Fibroblast of skin of back (primary cell): ENCODE results near the gene CAMK1G. TPM values are rescaled to one million over a fixed set of nuclear protein-coding genes. Genes with fewer than 3 reads are reported as not detected.

Source experiments
- DNase-seq: peaks from one replicate; pipeline ENCODE4 v3.0.0-alpha.2; 2013
- polyA plus RNA-seq, 2 experiments: library from polyadenylated mRNA; unstranded; fragments of 120-200 nt; gene quantifications; one replicate each; pipeline ENCODE4 v1.2.1, GENCODE V29; 2013; ENCODE audit not compliant: insufficient read length in 2 of 2

The CAMK1G gene
- 0.22 TPM for polyA plus RNA-seq (2013, experiment 1 of 2; ENCODE audit: insufficient read length)
- 0.30 TPM for polyA plus RNA-seq (2013, experiment 2 of 2; ENCODE audit: insufficient read length)

DNA sequence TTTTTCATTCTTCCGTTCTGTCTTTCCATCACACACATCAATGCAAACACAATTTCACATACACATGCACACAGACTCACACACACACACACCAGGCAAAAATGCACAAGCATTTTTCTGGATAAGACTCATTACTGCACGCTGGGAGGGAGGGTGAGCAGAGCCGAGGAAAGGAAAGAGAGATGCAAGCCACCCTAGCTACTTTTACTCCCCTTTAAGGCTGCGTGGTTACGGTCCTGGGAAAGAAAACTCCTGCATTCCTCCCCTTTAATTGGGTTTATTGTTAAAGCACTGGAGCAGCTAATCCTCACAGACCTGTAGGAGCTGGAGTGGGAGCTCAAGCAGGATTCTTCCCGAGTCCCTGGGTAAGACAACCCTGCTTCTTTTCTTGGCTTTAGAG lies at the start of gene CAMK1G:
CAMK1G (plus strand) TSS at position 307 of the 400 bp plus-strand sequence. CDS start 11,270 bp downstream, outside the sequence.
- DNase-seq, result peak; percentile 82

DNA sequence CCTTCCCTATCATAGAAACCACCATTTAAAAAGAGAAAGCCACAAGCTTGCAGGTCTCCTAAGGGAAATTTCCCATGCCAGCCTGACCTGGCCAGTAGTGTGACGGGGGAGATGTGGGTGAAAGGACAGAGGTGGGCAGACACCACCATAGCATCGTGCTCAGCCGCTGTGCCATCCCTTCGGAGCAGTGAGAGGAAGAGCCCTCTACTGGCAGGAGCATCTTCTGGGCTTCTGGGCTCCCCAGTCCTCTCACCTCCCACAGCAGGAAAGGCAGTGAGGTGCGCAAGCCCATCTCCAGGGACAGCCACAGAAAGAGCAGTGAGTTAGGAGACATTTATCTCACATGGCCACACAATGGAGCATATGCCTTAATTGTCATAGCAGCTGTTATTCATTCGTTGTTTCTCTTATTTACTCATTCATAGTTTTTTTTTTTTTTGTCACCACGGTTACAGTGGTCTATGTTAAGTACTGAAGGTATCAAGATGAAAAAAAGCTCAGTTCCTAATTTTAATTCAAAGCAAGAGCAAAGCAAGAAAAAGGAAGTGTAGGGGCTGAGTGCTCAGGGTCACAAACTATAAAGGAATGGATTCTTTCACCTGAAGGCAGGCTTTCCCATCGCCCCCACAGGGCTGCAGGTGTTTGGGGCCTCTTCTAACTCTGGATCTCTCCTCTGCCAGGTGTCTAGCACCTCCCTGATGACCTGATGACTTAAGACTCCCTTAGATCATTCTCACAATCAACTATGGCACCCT lies 48.8 kb upstream of the CAMK1G start:
- DNase-seq, result no peak

DNA sequence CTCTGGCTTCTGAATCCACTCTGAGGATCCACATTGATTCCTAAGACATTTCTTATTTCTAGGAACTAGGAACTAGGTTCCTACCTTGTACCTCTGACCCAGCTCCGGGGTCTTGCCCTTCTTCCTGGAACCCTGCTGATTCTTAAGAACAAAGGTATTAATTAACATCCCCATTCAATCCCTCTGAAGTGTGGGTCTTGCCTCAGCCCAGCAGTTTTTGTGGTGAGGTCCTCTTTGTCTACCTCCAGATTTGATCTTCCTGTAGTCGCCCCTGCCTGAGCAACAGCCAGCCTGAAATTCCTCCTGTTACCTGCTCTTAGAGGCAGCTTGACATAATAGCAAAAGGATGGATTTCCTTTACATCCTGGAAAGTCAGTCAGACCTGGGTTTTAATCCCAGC lies 46.7 kb upstream of the CAMK1G start:
- DNase-seq, result no peak

DNA sequence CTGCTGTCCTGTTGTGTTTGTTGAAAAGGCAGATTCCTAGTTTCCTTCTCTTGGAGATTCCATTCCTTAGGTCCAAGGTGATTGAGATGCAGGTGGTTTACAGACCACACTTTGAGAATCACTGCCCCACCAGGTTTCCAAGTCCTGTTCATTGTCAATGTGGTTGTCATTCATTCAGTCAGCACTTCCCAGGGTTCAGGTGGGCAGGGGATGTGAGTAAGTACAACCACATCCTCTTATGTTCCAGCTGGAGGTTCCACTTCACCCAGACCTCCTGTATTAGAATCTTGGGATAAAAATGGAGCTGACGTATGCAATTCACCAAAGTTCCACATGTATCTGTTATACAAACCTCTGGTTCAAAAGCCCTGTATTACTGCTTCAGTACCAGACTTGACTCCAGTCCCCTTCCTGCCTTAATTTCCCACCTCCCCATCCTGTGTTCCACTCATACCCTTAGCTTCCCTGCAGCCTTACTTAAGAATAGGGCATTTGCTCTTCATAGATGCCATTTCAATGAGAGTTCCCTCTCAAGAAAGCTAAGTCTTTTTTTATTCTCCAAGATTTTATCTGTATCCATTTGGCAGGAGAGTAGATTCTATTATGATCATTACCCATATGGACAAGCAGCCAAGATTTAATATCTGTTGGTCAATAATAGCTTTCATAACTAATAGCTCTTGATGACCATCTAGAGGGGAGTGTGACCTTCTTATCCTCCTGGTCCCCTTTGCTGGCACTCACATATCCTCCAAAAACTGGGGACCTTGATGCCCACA lies 46.0 kb upstream of the CAMK1G start:
- DNase-seq, result no peak

DNA sequence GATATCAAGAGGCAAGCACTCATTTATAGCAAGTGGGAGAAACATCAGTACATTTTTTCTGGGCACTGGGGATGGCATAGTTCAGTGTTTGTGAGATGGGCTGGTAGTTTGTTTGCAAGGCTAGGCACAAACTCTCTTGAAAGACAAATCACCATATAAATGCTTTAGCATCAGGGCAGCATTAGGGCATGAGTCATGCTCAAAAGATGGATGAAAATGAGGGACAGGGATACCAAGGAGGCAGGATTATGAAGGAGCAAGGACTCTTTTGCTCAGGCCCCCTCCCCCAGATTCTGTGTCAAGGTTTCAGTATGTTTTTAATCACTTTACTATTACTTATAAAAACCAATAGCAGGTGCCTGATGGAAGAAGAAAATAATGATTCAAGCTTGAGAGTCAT lies 43.9 kb upstream of the CAMK1G start:
- DNase-seq, result no peak

DNA sequence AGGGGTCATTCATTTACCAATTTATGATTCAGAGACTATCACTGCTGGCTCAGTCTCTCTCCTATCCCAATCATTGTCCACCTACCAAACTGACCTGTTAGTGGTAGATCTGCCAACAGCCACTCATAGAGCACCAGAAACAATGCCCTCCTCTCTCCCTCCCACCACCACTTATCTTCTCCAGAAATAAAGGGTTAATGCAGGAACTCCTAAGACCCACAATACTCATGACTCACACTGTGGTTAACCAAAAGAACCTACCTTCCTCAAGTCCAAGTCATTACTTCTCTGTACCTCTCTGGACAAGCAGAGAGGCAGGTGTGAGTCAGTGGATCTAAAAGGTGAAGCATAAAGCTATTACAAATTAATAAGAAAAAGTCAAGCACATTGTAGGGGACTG lies 40.9 kb upstream of the CAMK1G start:
- DNase-seq, result no peak

DNA sequence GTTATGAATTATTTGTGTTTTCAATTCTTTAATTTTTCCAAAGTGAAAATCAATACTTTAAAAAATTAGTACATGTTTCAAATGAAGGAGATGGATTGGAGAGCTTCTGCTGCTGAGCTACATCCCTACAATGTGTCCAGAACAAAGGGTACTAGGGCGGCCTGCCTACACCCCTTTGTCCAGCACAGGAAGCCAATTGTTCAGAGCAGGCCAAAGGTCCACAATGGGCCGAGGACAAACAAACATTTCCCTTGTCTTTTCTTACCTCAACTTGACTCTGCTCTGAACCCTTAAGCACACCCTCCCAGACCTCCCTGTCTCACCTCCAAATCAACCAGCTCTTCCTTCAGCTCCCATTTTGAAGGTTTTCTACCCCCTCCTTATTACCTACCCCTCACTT lies 39.4 kb upstream of the CAMK1G start:
- DNase-seq, result no peak

DNA sequence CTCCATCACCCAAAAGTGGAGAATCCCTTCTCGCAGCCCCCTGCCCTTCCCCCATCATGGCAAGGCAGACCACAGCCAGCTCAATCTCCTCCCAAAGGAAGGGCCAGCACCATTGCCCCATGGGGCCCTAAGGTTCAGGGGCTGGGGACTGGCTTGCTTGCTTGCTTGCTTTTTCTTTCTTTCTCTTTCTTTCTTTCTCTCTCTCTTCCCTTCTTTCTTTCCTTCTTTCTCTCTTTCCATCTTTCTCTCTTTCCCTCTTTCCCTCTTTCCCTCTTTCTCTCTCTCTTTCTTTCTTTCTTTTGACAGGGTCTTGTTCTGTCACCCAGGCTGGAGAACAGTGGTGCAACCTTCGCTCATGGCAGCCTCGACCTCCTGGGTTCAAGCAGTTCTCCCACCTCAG lies 38.1 kb upstream of the CAMK1G start:
- DNase-seq, result no peak

DNA sequence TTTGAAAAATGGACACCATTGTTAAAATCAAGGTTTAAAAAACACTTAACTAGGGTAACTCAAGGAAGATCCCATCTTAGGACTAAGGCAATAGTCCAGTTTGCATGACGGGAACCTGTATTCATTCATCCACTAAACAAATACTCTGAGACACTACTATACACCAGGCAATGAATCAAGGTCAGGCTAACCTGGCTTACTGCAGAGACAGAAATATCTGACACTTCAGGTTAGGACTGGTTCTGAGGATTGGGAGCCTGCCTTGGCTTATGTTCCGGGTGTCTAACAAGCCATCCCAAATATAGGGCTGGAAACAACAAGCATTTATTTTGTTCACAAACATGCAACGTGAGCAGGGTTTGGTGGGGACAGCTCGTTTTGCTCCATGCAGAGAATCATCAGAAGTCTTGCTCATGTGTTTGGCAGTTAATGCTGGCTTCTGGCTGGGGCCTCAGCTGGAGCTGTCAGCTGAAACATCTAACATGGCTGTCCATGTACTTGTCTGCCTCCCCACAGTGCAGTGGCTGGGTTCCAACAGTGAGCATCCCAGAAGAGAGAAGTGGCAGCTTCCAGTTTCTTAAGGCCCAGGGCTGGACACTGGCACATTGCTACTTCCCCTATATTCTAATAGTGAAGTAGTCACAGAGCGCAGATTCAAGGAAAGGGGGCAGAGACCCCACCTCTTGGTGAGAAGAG lies 37.0 kb upstream of the CAMK1G start:
- no peak for DNase-seq

DNA sequence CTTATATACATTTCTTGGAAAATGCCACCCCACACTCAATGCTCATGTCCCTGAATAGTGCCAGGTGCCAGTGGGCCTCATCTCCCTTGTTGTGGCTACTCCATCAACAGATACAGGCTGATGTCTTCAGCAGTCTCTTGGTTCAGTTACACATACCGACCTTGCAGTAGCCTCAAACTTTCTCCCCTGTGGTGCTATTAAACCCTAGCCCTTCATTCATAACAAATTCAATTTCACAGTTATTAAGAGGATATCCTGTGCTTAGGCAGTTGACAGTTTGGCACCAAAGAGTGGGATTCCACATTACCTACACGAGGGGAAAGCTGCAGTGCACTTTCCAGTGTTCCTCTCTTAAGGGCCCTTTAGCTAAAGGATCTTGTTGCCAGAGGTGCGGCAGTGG lies 35.9 kb upstream of the CAMK1G start:
- no peak for DNase-seq

DNA sequence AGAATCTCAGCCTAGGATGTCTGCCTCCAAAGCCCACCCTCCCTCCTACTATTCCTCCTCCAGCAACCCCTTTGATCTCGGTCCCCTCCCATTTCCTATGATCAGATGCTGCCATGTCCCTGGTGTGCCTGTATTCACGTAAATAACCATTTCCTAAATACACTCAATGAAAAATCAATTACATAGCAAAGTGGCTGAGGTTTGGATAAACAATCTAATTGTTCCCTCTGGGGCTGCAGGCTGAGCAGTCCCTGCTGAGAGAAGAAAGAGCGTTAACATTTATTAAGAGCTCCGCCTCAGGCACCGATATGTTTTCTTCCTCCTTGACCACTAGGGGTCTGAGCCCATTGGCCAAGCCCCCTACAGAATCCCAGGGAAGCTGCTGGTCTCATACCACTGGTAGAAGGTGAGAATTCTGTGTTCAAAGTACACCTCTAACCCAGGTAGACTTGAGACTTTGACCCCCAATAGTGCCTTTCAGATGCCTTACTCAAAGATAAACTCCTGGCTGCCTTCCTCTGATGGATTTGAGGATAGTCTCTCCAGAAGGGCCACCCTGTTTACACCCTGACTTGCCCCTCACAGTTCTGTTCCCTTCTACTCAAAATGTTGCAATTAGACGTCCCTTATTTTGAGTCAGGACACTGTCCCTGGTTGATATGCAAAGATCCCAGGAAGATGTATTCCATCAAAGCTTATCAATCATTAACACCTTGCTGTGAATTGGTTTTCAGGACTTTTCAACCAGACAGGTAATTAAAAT lies 33.9 kb upstream of the CAMK1G start:
- DNase-seq, result no peak

DNA sequence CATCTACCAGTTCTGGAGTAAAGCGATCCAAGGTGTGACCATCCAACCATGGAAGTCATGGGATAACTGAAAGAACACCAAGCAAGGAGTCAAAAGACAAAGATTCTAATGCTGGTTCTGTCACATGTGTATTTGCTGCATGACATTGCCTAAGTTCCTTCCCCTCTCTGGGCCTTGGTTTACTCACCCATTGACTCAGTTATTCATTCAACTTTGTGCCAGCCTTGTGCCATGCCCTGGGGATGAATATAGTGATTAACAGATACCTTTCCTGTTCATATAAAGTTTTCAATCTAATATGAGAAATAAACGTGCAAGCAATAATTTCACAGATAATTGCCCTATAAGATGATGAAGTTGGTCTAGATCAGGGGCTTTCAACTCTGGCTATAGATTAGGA lies 33.0 kb upstream of the CAMK1G start:
- DNase-seq, result no peak

DNA sequence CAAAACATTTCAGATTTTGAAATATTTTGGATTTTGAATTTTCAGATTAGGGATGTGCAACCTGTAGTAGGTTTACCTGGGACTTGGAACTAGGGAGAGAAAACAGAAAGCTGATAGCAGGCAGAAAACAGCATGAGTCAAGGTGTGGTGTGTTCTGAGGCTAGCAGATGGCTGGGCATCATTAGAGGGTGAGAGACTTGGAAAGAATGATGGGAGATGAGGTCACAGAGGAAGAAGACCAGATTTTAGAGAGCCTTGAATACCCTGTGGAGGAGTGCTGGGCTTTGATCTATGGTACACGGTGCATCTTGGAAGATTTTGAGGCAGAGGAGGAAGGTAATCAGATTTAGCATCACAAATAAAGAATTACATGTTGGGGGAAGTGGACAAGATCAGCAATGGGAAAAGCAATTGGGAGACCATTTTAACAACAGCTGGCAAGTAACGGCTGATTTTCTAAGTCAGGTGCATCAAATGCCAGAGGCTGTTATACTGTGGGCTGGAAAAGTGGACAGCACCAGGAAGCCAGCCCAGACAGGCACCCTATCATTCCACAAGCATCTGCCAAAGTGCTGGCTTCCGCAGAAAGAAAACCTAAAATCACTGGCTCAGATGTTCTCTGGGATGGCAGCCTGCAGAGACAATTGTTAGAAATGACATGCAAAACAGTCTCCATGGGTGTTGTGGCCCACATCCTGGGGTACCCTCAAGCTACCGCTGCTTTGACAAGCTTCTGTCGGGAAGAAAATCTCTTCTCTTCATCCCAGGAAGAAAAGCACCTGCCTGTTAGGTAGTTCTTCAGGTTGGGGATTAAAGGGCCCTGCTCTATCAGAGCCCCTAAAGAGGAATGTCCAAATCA lies 30.9 kb upstream of the CAMK1G start:
- no peak for DNase-seq

DNA sequence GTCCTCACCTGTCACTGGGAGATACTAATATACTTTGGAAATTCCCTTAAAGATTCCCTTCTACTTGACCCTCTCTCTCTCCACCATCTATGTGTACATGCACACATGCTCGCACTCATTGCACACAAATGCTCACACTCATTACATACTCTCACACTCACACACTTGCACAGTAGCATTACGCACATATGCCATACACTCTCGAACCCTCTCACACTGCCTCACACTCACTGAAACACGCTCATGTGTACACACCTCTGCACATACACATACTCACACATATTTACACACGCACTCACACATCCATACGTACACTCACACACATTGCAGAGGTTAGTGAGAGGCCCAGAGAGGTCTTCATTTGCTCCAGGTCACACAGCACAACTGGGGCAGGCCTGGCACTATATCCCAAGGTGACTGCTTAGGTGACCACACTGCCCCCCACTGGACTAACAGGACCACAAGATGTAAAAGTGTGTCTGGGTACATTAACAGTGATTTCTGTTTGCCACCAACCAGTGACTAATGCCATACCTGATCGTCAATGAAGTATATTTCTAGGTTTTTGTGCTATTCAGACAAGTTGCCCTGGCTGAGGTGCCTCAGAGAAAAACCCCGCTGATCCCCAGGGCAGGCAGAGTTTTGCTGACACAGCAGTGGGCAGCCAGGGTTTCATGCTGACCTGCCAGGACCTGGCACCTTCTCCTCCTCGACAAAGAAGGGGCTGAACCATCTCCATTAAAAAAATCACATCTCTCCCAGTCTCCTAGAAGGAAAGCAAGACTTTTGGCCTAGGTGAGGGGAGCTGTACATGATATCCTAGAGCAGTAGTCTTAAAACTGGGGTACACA lies 28.5 kb upstream of the CAMK1G start:
- DNase-seq, result no peak

DNA sequence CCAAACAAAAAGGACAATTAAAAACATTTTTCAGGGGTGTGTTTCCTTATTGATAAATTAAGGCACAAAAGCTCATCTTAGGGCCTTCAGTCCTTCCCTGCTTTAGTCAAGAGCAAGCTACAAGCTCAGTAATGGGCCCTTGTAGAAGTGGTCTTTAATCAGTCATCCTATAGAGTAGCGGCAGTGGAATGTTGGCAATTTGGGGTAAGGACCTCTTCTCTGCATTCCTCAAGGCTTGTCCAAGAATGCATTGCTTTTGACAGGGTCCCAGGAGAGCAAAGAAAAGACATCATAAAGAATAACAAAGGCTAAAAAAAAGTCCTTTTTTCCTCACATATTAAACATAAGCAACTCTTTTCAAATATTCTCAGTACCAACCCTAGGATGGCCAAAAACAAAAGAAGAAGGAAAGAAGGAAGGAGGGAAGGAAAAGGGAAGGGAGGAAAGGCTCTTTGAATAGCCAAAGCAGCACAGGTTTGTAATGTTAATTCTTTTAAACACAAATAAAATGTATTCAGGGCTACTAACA lies 27.3 kb upstream of the CAMK1G start:
- peak; percentile 84 for DNase-seq

DNA sequence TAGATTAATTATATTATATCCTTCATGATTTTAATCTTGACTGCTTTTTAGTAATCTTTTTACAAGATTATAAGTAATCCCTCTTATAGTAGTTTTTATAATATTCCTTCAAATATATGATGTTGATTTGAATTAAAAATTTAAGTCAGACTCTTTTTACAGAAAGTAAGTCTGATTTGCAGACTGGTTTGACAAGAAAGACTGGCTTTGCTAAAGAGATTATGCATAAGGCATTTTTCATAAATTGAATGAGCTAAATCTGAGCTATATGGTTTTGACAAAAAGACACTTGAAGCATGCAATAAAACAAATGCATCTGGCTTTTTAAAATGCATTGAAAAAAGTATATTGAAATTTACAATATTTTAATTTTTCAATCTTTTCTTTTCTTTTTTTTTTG lies 26.3 kb upstream of the CAMK1G start:
- DNase-seq, result no peak

DNA sequence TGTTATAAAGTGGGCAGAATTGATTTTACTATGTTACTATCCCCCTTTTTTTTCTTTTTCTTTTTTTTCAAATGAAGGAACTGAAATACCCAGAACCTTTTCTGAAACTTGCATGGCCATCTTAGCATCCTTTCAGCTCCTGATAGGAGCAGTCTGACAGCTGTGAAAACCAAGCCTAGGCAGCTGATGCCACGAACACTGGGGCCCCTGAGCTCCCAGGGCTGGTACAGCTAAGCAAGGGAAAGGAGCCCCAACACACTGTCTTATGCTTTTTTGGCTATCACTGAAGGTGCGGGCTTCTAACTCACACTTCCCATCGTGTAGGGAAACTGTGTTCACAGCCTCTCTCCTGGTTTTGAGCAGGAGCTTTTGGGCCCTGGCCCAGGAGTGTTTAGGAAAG lies 23.0 kb upstream of the CAMK1G start:
- no peak for DNase-seq

DNA sequence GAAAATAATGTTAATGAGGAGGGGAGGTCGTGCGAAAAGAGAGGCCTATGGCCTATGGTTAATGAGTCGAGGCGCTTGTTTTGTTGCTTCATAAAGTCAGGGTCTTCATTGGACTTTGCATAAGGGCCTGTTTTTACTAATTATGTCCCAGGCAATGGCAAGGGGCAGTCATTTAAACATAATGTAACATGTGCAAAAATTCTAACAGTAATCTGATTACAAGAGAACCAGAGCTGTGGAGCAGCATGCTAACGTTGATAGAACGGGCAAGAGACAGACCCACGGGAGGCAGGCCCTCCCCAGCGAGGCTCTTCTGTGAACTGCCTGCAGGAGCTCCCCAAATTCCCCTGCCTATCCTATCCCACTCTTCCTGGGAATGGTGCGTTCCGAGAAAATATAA lies 22.6 kb upstream of the CAMK1G start:
- no peak for DNase-seq

DNA sequence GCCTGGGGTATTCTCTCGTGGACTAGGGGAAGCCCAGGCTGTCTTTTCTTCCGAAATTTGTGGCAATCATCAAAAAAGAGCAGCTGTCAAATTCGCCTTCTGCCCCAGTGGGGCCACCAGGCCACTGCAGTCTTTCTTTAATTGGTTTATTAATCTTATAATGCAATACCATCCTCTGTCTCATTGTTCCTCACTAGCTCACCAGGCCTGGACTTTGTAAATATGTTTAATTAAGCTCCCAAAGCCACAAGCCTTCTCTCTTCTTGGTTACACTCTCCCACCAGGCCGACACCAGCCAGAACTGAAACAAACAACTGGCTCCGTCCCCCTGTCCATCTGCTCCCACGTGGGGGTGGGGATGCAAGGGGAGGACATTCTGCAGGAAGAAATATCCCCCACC lies 22.0 kb upstream of the CAMK1G start:
- DNase-seq, result no peak

DNA sequence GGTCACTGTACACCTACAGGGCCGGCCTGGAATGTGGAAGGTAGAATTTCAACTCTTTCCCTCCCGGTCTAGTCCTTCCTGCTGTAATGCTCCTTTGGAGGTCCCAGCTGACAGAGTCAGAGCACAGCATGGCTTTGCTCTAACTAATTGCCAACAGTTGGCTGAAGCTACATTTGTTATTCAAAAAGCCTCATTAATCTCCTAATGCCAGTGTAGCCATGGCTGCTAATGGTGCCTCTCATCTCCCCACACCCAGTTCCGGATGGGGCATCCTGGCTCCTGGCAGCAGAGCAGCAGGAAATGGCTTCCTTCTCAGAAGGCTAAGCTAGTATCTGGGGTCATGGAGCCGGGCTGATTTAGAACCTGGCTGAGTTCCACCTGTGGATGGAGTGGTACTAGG lies 18.7 kb upstream of the CAMK1G start:
- DNase-seq, result no peak
